ENCODE data around the gene HIVEP2. TPM values are rescaled to one million over a fixed set of nuclear protein-coding genes. Genes with fewer than 3 reads are reported as not detected.

The HIVEP2 gene
- total and polyA plus RNA-seq, 2 experiments from 2014 or later: 8.3 to 21.0 TPM

DNA sequence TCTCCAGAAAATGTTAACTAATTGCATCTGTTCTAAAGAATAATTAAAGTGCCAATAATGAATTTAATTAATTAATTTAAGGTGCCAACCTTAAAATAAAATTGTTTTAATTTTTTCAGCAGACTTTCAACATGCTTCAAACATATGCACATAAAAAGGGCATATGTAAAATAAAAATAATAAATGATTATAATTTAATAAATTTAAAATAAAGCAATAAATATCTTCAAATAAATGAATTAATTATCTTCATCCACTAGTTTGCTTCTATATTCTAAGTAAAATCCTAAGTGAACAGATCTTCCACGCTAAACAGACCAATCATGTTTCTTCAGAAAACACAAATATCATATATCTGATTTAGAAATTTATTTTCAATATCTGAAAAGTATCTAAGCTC is 119.2 kb downstream of the HIVEP2 start:
- Histone ChIP-seq H3K9me2 (ENCODE audit: insufficient read depth) (no peaks in the 10 kb centered on the region), H3K9ac (no peak overlapping the region), H3K79me2 (ENCODE audit: insufficient read depth) (peaks cover 95% of the 10 kb centered on the region), H3F3A (ENCODE audit: insufficient read depth) (0 out of 2 replicates have a peak, but pooled peaks cover 12% of the 10 kb centered on the region), H3K36me3 (ENCODE audit: low read depth) (no peaks in the 10 kb centered on the region), H3K27ac (no peak overlapping the region), H3K4me1 (ENCODE audit: insufficient read depth) (peaks cover 22% of the 10 kb centered on the region), H4K20me1 (ENCODE audit: insufficient read depth) (no peaks in the 10 kb centered on the region; the same call in 1 of the 2 replicates), H3K4me3 (no peak overlapping the region), H3K27me3 (replicated peaks; ENCODE audit: insufficient read depth) (no peaks in the 10 kb centered on the region), H2AFZ (no peak overlapping the region), H3K9me3 (ENCODE audit: low read depth) (no peaks in the 10 kb centered on the region), H3K4me2 (ENCODE audit: unreplicated experiment) (no peak overlapping the region)
- in situ Hi-C loops (cut with MboI): no loop called here
- TF ChIP-seq EZH2phosphoT487 (IDR thresholded peaks at IDR 0.05; ENCODE audit: insufficient read depth, low read depth) (no peak), EZH2 (IDR thresholded peaks at IDR 0.05; ENCODE audit: insufficient read depth, poor library complexity, severe bottlenecking) (no peak)
- WGBS, 2 experiments (ENCODE audit: low coverage in 1 of 2, low lambda C conversion rate in 2 of 2, missing lambda C conversion rate in 2 of 2): 97 to 100% methylated on average over 1 of the region's 1 CpG
- no peak for DNase-seq

DNA sequence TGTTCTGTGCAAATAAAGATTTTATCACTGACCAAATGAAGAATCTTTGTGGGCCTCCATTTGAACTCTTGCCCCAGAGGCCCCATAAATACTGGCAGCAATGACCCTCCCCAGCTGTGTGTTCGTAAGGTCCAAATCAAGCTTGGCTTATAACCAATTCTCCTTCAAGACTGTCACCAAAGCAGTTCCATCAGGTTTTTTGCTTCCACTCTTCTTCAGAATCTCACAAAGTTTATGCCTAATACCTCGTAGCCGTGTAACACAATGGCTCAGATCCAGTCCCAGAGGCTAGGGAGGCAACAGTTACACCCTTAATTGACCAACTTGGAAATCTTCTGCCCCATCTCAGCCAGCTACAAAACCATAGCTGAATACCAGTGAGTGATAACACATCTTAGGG is 120.5 kb downstream of the HIVEP2 start:
- no peak for TF ChIP-seq EZH2phosphoT487 (IDR thresholded peaks at IDR 0.05; ENCODE audit: insufficient read depth, low read depth)
- no peak for TF ChIP-seq EZH2 (IDR thresholded peaks at IDR 0.05; ENCODE audit: insufficient read depth, poor library complexity, severe bottlenecking)
- H3K27me3 ChIP-seq (replicated peaks; ENCODE audit: insufficient read depth): no peaks in the 10 kb centered on the region
- H3K36me3 ChIP-seq (ENCODE audit: low read depth): no peaks in the 10 kb centered on the region
- no peak overlapping the region for H3K4me2 ChIP-seq (ENCODE audit: unreplicated experiment)
- H3K9ac ChIP-seq: no peak overlapping the region
- no peaks in the 10 kb centered on the region; the same call in 1 of the 2 replicates for H4K20me1 ChIP-seq (ENCODE audit: insufficient read depth)
- H3K9me3 ChIP-seq (ENCODE audit: low read depth): no peaks in the 10 kb centered on the region
- peaks cover 95% of the 10 kb centered on the region for H3K79me2 ChIP-seq (ENCODE audit: insufficient read depth)
- H3K4me3 ChIP-seq: no peak overlapping the region
- peaks cover 33% of the 10 kb centered on the region for H3K4me1 ChIP-seq (ENCODE audit: insufficient read depth)
- no peak overlapping the region for H3K27ac ChIP-seq
- no peak overlapping the region for H2AFZ ChIP-seq
- DNase-seq: peak; percentile 32
- 52 to 62% methylated on average over 3 of the region's 3 CpGs for WGBS, 2 experiments (ENCODE audit: low coverage in 1 of 2, low lambda C conversion rate in 2 of 2, missing lambda C conversion rate in 2 of 2)
- no peaks in the 10 kb centered on the region for H3K9me2 ChIP-seq (ENCODE audit: insufficient read depth)
- H3F3A ChIP-seq (ENCODE audit: insufficient read depth): 0 out of 2 replicates have a peak, but pooled peaks cover 12% of the 10 kb centered on the region
- in situ Hi-C loops (cut with MboI): no loop called here

DNA sequence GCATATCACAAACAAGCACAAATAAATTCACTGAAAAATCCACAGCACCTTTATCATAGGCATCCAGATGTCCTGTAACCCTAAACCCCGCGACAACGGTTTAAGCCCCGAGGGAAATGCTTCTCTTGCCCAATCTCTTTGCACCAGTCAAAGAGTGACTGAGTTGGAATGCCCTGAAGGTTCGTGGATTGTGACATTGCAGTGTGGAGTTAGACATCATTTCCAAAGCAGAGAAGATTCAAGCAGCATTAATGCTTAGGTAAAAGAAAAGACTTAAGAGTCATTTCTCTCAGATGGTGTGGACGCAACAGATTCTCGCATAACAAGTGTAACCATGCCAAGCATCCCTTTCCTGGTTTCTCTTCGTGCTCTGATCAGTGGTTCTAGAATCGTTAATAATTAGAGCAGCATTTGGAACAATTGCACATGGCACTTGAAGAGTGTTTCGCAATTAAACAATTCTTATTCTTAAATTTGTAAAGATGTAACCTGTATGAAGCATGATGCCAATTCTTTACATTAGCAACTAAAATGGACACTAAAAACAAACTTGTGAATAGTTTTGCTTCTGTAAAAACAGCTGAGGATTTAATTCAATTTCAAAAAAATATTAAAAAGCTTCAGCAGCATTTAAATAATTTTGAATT is 121.6 kb downstream of the HIVEP2 start:
- no peak for TF ChIP-seq EZH2phosphoT487 (IDR thresholded peaks at IDR 0.05; ENCODE audit: insufficient read depth, low read depth)
- TF ChIP-seq EZH2 (IDR thresholded peaks at IDR 0.05; ENCODE audit: insufficient read depth, poor library complexity, severe bottlenecking): no peak
- Histone ChIP-seq H2AFZ (no peak overlapping the region), H4K20me1 (ENCODE audit: insufficient read depth) (no peaks in the 10 kb centered on the region; the same call in 1 of the 2 replicates), H3K9me2 (ENCODE audit: insufficient read depth) (no peaks in the 10 kb centered on the region), H3K4me2 (ENCODE audit: unreplicated experiment) (no peak overlapping the region), H3K79me2 (ENCODE audit: insufficient read depth) (peaks cover 93% of the 10 kb centered on the region), H3F3A (ENCODE audit: insufficient read depth) (0 out of 2 replicates have a peak, but pooled peaks cover 12% of the 10 kb centered on the region), H3K9me3 (ENCODE audit: low read depth) (no peaks in the 10 kb centered on the region), H3K4me1 (ENCODE audit: insufficient read depth) (peaks cover 34% of the 10 kb centered on the region), H3K36me3 (ENCODE audit: low read depth) (no peaks in the 10 kb centered on the region), H3K9ac (no peak overlapping the region), H3K27ac (no peak overlapping the region), H3K4me3 (no peak overlapping the region), H3K27me3 (replicated peaks; ENCODE audit: insufficient read depth) (no peaks in the 10 kb centered on the region)
- in situ Hi-C loops (cut with MboI): no loop called here
- DNase-seq: no peak
- 81 to 84% methylated on average over 10 of the region's 10 CpGs for WGBS, 2 experiments (ENCODE audit: low coverage in 1 of 2, low lambda C conversion rate in 2 of 2, missing lambda C conversion rate in 2 of 2)

DNA sequence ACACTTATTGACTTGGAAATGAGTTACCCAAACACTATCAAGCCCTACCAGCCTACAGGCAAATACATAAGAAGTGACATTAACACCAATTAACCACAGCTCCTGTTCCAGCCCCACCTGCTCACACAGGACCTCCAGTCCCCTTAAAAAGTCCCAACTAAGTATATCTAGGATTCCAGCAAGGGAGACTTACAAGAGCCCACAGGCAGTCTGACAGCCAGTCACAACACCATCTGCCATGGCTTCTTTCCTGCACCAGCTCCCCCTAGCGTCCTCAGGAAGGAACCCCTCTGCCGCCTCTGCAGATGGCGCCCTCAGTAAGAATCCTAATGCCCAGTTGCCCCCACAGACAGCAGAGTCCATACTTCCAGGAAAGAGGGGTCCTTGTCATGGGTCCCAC is 122.1 kb downstream of the HIVEP2 start:
- DNase-seq: no peak
- Histone ChIP-seq H3F3A (ENCODE audit: insufficient read depth) (0 out of 2 replicates have a peak, but pooled peaks cover 12% of the 10 kb centered on the region), H2AFZ (no peak overlapping the region), H3K79me2 (ENCODE audit: insufficient read depth) (peaks cover 93% of the 10 kb centered on the region), H3K36me3 (ENCODE audit: low read depth) (no peaks in the 10 kb centered on the region), H3K9ac (no peak overlapping the region), H4K20me1 (ENCODE audit: insufficient read depth) (no peaks in the 10 kb centered on the region; the same call in 1 of the 2 replicates), H3K9me3 (ENCODE audit: low read depth) (no peaks in the 10 kb centered on the region), H3K9me2 (ENCODE audit: insufficient read depth) (no peaks in the 10 kb centered on the region), H3K4me3 (no peak overlapping the region), H3K27ac (no peak overlapping the region), H3K27me3 (replicated peaks; ENCODE audit: insufficient read depth) (no peaks in the 10 kb centered on the region), H3K4me1 (ENCODE audit: insufficient read depth) (peaks cover 34% of the 10 kb centered on the region), H3K4me2 (ENCODE audit: unreplicated experiment) (no peak overlapping the region)
- TF ChIP-seq EZH2phosphoT487 (IDR thresholded peaks at IDR 0.05; ENCODE audit: insufficient read depth, low read depth) (no peak), EZH2 (IDR thresholded peaks at IDR 0.05; ENCODE audit: insufficient read depth, poor library complexity, severe bottlenecking) (no peak)
- in situ Hi-C loops (cut with MboI): no loop called here
- 69 to 71% methylated on average over 3 of the region's 3 CpGs for WGBS, 2 experiments (ENCODE audit: low coverage in 1 of 2, low lambda C conversion rate in 2 of 2, missing lambda C conversion rate in 2 of 2)
